HG02852 (cell line): ENCODE measurements around the gene PERM1.

ENCODE experiments used
- ATAC-seq: cut with Tn5 transposase; IDR thresholded peaks from one replicate; pipeline ENCODE4 v1.9.1; 2021; ENCODE audit warnings: mild to moderate bottlenecking, moderate library complexity; ENCODE audit not compliant: unreplicated experiment

PERM1 gene

GRCh38 chr1:966135-966703, 15.7 kb downstream of the PERM1 start, which contains the start of gene PLEKHN1:
PLEKHN1 (plus strand) TSS chr1:966482; CDS start chr1:966532, 50 bp downstream.
- peak; percentile 34 for ATAC-seq

GRCh38 chr1:965526-966134, 16.3 kb downstream of the PERM1 start:
- no peak for ATAC-seq

GRCh38 chr1:964691-965525, 17.0 kb downstream of the PERM1 start:
- ATAC-seq, result no peak

- no peak for ATAC-seq
Observed at GRCh38 chr1:963746-964525, 18.0 kb downstream of the PERM1 start.

GRCh38 chr1:963301-963651, 18.6 kb downstream of the PERM1 start:
- ATAC-seq, result no peak

- ATAC-seq, result no peak
Observed at GRCh38 chr1:962381-963300, 19.3 kb downstream of the PERM1 start.

GRCh38 chr1:961132-961669, 20.7 kb downstream of the PERM1 start:
- ATAC-seq, result peak; percentile 3

GRCh38 chr1:960363-961131, 21.3 kb downstream of the PERM1 start, which contains the start of gene KLHL17:
KLHL17 (plus strand) TSS chr1:960584; CDS start chr1:960694, 110 bp downstream.
- peak; percentile 52 for ATAC-seq

GRCh38 chr1:959731-960362, 22.0 kb downstream of the PERM1 start:
- ATAC-seq, result no peak

GRCh38 chr1:958823-959730, 22.8 kb downstream of the PERM1 start, which contains the start of gene NOC2L:
NOC2L (minus strand) TSS chr1:959256; CDS start chr1:959240, 16 bp downstream.
- ATAC-seq, result no peak

GRCh38 chr1:956636-957035, 25.3 kb downstream of the PERM1 start:
- no peak for ATAC-seq

- no peak for ATAC-seq
Observed at GRCh38 chr1:955474-955873, 26.4 kb downstream of the PERM1 start.

- no peak for ATAC-seq
Observed at GRCh38 chr1:954927-955326, 27.0 kb downstream of the PERM1 start.

- ATAC-seq, result no peak
Observed at GRCh38 chr1:953524-954320, 28.2 kb downstream of the PERM1 start.

- no peak for ATAC-seq
Observed at GRCh38 chr1:952603-953002, 29.3 kb downstream of the PERM1 start.

GRCh38 chr1:952201-952600, 29.7 kb downstream of the PERM1 start:
- ATAC-seq, result no peak

- no peak for ATAC-seq
Observed at GRCh38 chr1:951364-951763, 30.5 kb downstream of the PERM1 start.
